Left kidney (tissue), 2 donors: ENCODE results near the gene FOXR1. TPM values are rescaled to one million over a fixed set of nuclear protein-coding genes. Genes with fewer than 3 reads are reported as not detected.
"Not testable (repeated sequence)": the region's sequence is repeated elsewhere in the genome, so short reads cannot be mapped to it uniquely, and the experiment has no call there.

Experiments used
- DNase-seq: peaks from one replicate; pipeline ENCODE4 v3.0.0-alpha.2; 2013
- polyA plus RNA-seq: library from polyadenylated mRNA; unstranded; fragments of 120-200 nt; gene quantifications from one replicate; pipeline ENCODE4 v1.2.1, GENCODE V29; 2013; ENCODE audit not compliant: insufficient read length

The FOXR1 gene
- polyA plus RNA-seq, 1 donor: 0.13 TPM

DNA sequence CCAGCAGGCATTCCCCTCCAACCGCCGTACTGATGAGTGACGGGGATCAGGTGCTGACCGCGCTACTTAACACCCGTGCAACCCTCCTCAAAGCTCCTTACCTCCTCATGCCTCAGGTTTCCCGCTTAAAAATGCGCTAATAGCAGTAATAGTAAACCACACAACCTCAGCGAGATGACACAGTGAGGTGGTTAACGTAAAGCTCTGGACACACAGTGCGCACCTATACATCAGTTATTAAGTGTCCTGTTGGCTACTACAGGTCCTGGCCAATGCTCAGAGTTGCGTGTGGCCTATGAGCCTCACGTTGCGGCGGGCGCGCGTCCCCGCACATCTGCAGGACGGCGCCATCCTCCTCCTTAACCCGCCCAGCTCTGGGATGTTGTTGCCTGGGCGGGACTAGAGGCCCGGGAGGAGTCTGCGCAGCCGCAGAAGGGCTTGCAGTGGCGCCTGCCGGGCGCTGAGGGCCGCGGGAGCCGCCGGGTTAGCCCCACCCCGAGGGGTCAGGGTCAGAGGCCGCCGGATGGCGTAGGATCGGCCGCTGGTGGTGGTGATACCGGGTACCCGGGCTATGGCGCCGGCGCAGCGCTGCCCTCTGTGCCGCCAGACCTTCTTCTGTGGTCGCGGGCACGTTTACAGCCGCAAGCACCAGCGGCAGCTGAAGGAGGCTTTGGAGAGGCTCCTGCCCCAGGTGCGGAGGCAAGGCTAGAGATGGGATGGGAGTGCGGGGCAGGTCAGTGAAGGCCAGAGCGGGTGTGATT lies 26.2 kb downstream of the FOXR1 start, which contains the start of gene CENATAC:
CENATAC (plus strand) TSS at position 512 of the 761 bp plus-strand sequence; CDS start at position 572, 60 bp downstream.
- DNase-seq: peak; percentile 91

DNA sequence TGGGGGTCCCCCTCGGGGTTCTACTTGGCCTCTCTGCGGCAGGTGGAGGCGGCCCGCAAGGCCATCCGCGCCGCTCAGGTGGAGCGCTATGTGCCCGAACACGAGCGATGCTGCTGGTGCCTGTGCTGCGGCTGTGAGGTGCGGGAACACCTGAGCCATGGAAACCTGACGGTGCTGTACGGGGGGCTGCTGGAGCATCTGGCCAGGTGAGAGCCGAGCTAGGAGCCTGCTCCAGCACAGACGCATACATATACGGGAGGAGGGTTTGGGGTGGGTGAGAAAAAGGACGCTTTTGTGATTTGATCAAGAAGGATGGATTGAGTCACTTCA lies 26.8 kb downstream of the FOXR1 start:
- DNase-seq: no peak

DNA sequence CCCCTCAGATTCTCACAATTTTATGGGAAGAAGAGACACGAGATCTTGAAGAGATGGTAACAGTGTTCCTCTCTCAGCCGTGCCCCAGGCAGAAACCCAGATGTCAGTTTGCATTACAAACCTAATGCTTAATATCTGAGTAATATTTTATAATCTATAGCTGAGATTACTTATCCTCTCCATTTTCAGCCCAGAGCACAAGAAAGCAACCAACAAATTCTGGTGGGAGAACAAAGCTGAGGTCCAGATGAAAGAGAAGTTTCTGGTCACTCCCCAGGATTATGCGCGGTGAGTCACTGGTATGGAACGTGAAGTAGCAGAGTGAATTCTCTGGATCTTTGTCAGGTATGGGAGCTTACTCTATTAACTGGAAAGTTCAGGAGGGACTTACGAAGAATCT lies 27.3 kb downstream of the FOXR1 start:
- no peak for DNase-seq

- DNase-seq: no peak
These were observed 29.3 kb downstream of the FOXR1 start for GRCh38 chr11:119000906-119001305.

DNA sequence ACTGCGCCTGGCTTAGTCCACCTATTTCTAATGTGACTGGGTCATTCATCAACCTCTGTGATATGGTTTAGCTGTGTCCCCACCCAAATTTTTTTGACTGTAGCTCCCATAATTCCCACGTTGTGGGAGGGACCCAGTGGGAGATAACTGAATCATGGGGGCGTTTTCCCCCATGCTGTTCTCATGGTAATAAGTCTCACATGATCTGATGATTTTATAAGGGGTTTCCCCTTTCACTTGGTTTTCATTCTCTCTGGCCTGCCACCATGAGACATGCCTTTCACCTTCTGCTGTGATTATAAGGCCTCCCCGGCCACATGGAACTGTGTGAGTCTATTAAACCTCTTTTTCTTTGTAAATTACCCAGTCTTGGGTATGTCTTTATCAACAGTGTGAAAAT lies 35.1 kb downstream of the FOXR1 start:
- DNase-seq: no peak

- no peak for DNase-seq
These were observed 40.0 kb downstream of the FOXR1 start for GRCh38 chr11:119011476-119012053.

- DNase-seq: no peak
These were observed 41.1 kb downstream of the FOXR1 start for GRCh38 chr11:119012629-119013170.

GRCh38 chr11:119014209-119014924 lies 42.8 kb downstream of the FOXR1 start:
- DNase-seq: no peak

GRCh38 chr11:119015054-119015611 lies 43.6 kb downstream of the FOXR1 start:
- no peak for DNase-seq

DNA sequence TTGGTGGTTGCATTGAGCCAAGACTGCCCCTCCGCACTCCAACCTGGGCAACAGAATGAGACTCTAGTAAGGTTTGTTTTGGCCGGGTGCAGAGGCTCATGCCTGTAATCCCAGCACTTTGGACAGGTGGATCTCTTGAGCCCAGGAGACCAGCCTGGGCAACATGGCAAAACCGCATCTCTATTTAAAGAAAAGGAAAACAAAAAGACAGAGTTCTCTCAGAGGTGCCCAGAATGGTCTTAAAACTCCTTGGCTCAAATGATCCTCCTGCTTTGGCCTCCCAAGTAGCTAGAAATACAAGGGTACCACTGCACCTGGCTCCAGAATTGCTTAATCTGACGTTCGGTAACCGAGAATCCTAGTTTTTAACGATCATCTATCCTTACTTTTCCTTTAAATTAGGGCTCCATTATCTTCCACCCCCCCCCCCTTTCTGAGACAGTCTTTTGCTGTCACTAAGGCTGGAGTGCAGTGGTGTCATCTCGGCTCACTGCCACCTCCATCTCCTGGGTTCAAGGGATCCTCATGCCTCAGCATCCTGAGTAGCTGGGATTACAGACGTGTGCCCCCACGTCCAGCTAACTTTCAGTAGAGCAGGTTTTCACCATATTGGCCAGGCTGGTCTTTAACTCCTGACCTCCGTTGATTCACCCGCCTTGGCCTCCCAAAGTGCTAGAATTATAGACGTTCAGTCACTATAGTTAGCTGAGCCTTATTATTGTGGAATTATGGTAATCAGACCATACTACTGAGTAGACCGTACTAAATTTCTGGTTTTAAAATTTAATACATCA lies 44.9 kb downstream of the FOXR1 start:
- no peak for DNase-seq

GRCh38 chr11:119017377-119017776 lies 45.8 kb downstream of the FOXR1 start:
- not testable (repeated sequence) for DNase-seq

DNA sequence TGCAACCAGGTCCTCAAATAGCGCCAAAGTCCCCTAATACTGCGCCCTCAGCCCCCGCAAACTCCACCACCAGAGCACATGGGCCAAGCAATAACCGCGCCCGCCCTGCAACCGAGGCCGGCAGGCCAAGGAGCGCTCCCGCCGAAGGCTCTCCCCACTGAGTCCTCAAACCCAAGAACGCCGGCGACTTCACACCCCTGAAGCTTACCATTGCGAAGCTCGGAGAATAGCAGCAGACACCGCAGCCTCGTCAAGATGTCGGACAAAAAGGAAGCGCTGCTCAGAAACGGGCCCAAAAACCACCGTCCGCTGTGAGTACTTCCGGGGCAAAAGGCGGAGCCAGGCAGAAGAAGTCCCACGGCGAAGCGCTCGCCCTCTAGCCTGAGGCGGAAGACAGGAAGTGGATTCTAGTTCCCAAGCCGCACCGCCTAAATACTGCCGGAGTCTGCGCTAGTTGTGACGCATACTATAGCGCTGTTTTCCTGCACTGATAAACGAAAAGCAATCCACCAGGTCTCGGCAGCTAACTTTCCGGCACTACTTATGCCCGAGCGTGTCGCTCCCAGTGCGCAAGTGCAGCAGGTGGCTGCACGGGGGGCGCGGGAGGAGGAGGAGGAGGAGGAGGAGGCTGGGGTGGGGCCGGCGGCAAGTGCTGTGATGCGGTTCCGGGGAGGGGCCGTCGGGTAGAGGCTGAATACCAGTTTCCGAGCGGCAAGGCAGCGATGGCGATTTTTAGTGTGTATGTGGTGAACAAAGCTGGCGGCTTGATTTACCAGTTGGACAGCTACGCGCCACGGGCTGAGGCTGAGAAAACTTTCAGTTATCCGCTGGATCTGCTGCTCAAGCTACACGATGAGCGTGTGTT lies 46.7 kb downstream of the FOXR1 start, which contains the start of the genes RPS25 and TRAPPC4:
RPS25 (minus strand) TSS at position 270 of the 865 bp plus-strand sequence; CDS start at position 211, 59 bp downstream.
TRAPPC4 (plus strand) TSS at position 693 of the 865 bp plus-strand sequence; CDS start at position 723, 30 bp downstream.
- DNase-seq: peak; percentile 94

DNA sequence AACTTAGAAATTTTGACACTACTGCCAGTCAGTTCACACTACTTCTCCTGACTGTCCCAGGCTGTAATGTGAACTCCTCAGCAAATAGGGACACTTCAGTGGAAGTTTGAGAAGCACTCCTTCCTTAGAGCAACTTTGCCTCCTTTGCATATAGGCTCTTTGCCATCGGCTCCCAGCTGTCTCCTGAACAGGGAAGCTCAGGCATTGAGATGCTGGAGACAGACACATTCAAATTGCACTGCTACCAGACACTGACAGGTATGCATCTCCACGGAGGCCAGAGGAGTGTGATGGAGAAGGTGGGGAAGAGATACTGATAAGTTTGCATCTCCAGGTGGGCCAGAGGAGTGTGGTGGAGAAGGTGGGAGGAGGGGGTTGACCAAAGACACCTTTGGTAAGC lies 48.4 kb downstream of the FOXR1 start:
- DNase-seq: no peak

DNA sequence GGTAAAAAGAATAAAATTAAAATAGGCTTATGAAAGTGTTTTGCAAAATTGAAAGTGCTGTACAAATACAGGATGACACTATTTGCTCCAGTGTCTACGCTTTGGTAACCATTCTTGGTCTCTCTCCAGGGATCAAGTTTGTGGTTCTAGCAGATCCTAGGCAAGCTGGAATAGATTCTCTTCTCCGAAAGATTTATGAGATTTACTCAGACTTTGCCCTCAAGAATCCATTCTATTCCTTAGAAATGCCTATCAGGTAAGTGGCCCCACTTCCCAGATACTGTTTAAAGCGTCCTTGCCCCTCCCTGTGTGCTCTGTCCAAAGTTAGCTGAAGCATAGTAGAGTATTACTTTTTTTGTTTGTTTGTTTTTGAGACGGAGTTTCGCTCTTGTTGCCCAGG lies 50.1 kb downstream of the FOXR1 start:
- DNase-seq: no peak

DNA sequence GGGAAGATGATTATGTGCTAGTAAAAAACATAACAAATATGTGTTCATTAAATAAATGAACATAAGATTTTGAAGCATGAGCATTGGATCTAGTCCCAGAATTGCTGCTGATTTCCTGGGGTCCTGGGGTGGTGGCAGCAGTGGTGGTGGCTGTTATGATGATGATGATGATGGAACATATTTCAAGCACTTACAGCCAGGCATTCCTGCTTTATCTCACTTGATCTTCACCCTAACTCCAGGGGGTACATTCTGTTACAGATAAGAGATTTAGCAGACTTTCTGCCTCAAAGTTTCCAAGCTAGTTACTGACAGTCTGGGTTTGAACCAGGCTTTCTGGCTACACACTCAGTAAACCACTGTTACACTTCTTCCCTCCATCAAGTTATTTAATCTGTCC lies 52.2 kb downstream of the FOXR1 start:
- no peak for DNase-seq

- no peak for DNase-seq
These were observed 53.0 kb downstream of the FOXR1 start for GRCh38 chr11:119024430-119025098.

DNA sequence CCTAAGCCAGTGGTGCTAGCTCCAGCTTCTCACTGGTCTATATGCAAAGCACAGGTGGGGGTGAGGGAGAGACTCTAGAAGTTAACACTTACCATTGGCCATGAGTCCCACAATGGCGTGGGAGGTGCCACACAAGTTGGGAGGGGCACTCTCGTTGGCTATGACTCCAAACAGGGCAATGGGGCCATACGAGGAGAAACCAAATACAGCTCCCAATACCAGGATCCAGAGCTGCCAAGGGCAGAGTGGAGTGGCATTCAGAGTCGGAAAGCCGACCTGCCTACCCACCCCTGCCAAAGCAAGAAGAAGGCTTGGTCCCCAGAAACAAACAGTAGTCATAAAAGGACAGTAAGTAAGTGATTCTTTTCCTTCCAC lies 53.5 kb downstream of the FOXR1 start:
- DNase-seq: no peak

DNA sequence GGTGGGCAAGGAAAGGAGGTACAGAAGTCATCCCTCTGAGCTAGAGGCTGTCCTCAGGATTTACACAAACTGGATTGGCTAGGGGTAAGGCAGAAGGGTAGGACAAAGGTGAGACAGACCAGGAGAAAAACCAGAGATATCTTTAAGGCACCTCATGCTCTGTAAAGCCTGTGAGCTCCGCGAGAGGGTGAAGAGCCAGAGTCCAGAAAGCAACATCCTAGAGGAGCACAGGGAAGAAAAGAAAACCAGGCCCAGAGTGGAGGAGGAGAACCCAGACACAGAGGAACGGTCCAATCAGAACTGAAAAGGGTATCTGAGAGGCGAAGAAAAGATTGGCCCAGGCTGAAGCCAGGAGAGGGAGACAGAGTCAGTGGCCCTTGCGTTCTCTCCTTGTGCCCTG lies 54.0 kb downstream of the FOXR1 start:
- no peak for DNase-seq

- DNase-seq: no peak
These were observed 54.6 kb downstream of the FOXR1 start for GRCh38 chr11:119025978-119026766.
